GM18519 (cell line): ENCODE data around the gene IL17C.

Source experiments
- ATAC-seq: cut with Tn5 transposase; IDR thresholded peaks from one replicate; pipeline ENCODE4 v1.9.1; 2021; ENCODE audit warnings: mild to moderate bottlenecking, moderate library complexity; ENCODE audit not compliant: unreplicated experiment, low FRiP score

The IL17C gene, protein sequence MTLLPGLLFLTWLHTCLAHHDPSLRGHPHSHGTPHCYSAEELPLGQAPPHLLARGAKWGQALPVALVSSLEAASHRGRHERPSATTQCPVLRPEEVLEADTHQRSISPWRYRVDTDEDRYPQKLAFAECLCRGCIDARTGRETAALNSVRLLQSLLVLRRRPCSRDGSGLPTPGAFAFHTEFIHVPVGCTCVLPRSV

DNA sequence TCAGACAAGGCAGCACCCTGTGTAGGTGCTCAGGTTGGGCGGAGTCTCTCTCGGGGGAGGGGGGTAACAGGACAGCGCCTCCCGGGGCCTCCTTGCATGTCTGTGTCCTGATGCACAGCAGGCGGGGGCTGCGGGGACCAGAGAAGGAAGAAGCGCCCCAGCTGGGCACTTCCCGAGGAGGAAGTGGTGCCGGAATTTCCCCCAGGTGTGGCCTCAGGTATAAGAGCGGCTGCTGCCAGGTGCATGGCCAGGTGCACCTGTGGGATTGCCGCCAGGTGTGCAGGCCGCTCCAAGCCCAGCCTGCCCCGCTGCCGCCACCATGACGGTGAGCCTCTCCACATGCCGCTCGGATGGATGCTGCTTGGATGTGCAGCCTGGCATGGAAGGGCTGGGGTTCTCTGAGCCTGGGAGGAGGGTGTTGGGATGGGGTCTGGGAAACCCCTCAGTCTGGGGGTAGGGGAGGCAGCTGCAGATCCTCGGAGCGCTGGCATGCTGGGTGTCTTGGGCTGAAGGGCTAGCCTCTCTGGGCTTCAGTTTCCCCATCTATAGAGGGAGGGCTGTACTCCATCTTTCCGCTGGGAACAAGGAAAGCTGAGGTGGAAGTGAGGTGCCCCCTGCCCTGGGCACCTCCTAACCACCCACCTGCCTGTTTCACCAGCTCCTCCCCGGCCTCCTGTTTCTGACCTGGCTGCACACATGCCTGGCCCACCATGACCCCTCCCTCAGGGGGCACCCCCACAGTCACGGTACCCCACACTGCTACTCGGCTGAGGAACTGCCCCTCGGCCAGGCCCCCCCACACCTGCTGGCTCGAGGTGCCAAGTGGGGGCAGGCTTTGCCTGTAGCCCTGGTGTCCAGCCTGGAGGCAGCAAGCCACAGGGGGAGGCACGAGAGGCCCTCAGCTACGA lies at the start of gene IL17C:
Gene IL17C (plus strand): TSS at position 250 of the 908 bp plus-strand sequence. CDS start 70 bp downstream, at position 320.
- no peak for ATAC-seq

DNA sequence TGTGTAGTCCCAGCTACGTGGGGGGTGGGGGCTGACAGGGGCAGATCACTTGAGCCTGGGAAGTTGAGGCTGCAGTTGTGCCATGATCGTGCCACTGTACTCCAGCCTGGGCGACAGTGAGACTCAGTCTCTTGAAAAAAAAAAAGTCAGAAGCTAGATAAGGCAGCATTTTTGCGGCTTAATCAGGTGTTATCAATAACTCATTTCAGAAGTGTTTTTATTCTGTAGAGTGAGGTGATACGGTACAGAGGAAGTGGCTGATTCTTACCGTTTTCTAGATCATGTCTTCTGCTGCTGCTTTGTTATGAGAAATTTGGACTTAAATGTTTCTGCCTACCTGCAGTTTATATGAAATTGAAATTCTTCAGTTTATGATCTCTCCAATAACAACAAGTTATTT lies 49.6 kb upstream of the IL17C start:
- no peak for ATAC-seq

DNA sequence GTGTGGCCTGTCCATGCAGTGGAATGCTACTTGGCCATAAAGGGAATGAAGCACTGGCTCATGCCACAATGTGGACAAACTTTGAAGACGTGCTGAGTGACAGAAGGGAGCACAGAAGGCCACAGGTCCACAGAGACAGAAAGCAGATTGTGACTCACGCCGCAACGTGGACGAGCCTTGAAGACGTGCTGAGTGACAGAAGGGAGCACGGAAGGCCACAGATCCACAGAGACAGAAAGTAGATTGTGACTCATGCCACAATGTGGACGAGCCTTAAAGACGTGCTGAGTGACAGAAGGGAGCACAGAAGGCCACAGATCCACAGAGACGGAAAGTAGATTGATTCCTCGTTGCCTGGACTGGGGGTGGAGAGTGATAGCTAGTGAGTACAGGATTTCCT lies 48.9 kb upstream of the IL17C start:
- ATAC-seq, result no peak

DNA sequence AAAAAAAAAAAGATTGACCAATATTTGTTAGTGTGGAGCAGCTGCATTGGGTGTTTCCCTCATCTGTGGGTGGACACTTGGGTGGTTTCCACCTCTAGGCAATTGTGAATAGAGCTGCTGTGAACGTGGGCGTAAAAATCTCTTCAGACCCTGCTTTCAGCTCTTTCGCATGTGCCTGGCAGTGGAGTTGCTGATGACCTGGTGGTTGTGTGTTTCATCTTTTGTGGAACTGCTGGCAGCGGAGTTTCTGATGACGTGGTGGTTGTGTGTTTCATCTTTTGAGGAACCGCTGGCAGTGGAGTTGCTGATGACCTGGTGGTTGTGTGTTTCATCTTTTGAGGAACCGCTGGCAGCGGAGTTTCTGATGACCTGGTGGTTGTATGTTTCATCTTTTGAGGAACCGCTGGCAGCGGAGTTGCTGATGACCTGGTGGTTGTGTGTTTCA lies 46.8 kb upstream of the IL17C start:
- no peak for ATAC-seq

DNA sequence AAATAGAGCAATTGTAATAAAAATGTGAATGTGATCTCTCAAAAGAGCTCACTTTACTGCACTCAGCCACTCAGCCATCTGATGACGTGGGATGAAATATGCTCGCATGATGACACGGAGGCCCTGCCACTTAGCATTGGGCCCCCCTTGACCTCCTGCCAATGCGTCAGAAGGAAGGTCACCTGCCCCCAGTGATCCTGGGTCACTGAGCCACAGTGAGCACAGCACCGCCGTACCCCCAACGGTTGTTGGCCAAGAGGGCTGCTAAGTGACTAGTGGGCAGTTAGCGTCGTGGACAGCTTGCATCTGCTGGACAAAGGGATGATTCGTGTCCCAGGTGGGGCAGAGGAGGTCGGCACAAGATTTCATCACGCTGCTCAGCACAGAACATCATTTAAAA lies 45.3 kb upstream of the IL17C start:
- no peak for ATAC-seq

DNA sequence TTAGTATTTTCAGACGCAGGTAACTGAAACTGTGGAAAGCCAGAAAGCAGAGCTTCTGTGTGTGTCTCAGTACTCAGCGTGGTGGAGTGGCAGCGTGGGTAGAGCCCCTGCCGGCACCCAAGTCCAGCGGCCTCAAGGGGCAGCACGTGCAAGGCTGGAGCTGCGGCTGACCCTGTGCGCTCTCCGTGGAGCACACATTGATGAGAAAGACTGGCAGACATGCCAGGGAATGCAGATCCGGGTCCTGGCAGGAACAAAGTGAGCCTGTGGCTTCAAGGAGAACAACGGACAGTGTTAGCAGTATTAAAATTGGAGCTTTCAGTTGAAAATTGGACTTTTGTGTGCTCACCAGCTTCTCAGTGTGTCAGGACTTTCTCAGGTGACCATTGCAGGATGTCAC lies 44.9 kb upstream of the IL17C start:
- no peak for ATAC-seq

DNA sequence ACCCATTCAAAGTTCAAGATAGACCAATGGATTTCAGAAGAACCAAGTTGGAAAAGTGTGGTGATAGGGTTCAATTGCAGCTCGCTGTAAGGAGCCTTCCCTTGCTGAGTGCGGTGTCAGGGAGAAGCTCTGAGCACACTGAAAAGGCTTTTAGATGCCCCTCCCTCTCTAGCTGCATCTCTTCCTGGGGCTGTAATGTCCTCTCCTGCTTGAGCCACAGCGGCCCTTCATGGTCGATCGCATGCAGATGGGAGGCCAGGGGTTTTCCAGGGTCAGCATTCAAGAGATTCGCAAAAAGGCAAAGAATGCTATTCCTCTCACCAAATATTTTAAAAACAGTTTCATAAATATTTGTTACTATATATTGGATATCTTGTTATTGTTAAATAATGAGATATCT lies 44.5 kb upstream of the IL17C start:
- no peak for ATAC-seq

DNA sequence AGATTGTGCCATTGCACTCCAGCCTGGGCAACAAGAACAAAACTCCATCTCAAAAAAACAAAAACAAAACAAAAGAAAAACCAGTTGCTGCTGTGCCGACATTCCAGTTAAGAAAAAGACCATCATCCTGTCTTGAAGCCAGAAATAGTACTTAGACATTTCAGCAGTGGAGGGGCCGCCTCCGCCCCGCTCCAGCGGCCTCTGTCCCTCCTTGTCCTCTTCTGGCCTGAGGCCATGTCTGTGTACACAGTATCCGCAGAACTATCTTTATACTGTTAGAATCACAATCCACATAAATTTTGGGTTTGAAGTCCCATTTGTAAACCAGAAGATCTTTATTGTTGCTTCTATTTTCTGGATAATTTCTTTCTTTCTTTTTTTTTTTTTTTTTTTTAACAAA lies 43.3 kb upstream of the IL17C start:
- ATAC-seq, result no peak

DNA sequence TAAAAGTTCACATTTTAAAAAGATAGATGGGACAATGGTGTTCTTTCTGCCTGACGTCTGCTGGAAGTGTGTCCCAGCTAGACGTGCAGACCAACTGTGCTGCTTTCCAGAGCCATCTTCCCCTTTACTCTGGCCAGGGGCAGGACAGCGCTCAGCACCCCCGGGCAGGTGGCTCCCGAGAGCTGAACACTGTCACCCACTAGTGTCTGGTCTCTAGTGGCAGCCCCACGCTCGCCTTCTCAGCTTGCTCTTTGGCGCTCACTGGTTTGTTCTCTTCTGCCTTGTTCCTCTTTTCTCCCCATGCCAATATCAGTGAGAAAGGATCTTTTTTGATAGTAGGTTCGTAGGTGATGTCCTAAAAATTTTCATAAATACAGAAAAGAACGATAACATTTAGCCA lies 42.5 kb upstream of the IL17C start:
- ATAC-seq, result no peak

DNA sequence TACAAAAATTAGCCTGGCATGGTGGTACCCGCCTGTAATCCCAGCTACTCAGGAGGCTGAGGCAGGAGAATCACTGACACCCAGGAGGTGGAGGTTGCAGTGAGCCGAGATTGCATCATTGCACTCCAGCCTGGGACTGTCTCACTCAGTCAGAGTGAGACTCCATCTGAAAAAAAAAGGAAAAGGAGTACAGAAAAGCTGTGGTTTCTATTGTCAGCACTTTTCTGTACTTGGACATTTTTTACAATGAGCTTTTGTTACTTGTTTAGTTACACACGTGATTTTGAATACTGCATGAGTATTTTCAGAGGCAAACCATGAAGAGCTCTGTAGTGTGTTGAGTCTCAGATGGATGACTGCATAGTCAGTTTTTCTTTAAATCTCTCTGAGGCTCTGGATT lies 41.9 kb upstream of the IL17C start:
- ATAC-seq, result no peak

DNA sequence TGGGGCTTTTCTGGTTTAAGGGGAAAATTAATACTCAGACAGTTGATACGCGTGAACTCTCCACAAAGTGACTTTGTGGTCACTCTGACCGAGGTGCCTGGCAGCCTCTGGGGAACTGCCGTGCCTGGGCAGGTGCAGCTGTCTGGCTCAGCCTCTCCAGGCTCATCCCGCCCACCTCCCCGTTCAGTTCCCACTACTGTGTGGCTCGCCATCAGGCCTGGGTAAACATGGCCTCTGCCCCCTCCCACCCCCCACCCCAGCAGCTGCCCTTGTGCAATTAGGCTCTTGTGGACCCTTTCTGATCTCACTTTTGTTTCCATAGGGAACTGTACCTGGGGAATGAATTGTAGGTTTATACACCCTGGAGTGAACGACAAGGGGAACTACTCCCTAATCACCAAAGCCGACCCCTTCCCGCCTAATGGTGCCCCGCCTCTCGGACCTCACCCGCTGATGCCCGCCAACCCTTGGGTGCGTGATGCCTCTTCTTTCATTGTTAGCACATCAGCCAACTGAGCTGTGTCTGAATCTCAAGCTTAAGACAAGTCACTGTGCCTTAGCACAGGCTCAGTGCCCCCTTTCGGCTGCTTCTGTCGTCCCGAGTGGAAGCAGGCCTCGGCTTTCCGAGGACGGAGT lies 40.4 kb upstream of the IL17C start:
- no peak for ATAC-seq

DNA sequence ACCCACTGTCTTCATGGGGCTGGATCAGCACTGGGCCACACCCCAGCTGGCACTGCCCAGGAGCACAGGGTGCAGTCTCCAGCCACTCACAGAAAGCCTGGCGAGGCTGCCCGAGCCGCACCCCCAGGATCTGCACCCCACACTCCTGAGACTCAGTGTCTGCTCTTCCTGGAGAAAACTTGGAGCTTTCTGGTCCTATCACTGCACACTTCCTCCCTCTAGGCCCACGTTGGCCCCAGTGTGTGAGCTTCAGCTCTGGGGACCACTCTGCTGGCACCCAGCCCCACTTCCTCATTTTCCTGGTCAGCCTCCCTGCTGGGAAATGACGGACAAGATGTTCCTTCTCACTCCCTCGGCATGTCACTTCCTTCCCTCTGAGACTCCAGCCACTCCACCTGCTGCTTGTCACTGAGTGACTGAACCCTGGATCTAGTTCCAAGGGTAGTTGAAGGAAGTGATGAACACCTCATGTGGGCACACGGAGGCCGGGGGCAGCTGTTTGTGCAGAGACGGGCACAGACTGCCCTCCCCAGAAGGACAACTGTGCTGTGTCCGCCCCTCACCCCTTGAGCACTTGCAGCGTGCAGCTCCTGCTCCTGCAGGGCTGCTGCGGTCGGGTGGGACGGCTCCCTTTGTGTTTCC lies 39.2 kb upstream of the IL17C start:
- ATAC-seq, result no peak

DNA sequence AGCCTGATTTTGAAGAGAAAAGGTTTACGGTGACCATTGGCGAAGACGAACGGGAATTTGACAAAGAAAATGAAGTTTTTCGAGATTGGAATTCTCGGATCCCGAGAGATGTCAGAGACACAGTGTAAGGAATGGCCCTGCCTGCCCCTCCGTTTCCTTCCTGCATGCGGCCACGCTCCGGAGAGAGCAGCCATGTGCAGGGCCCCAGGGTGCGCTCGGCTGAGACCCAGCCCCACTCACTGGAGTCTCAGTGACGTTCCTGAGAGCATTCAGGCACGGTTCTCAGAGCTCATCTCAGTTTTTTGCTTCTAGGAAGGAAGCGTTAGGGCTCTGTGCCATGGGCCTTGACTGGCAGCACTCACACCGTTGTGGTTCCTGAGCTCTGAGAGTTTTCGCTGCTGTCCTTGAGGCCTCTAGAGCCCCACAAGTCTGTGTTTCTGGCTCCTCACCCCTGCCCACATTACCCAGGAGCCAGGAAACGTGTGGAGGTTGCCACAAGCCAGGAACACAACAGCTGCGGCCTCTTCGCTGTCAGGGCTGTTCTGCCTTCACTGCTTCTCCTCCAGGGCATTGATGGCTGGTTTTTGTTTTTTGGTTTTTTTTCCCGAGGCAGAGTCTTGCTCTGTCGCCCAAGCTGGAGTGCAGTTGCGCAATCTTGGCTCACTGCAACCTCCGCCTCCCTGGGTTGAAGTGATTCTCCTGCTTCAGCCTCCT lies 38.4 kb upstream of the IL17C start:
- no peak for ATAC-seq

DNA sequence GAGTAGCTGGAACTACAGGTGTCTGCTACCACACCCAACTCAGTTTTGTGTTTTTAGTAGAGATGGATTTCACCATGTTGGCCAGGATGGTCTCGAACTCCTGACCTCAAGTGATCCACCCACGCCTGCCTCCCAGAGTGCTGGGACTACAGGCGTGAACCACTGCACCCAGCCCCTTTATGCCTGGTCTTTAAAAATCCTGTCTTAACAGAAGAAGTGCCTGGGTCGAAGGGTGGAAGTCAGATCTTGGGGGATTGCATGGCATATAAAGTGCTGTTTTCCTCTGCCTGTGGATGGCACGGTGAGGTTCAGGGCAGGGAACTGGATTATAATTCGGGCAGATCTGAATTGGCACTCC lies 37.9 kb upstream of the IL17C start:
- ATAC-seq, result no peak

DNA sequence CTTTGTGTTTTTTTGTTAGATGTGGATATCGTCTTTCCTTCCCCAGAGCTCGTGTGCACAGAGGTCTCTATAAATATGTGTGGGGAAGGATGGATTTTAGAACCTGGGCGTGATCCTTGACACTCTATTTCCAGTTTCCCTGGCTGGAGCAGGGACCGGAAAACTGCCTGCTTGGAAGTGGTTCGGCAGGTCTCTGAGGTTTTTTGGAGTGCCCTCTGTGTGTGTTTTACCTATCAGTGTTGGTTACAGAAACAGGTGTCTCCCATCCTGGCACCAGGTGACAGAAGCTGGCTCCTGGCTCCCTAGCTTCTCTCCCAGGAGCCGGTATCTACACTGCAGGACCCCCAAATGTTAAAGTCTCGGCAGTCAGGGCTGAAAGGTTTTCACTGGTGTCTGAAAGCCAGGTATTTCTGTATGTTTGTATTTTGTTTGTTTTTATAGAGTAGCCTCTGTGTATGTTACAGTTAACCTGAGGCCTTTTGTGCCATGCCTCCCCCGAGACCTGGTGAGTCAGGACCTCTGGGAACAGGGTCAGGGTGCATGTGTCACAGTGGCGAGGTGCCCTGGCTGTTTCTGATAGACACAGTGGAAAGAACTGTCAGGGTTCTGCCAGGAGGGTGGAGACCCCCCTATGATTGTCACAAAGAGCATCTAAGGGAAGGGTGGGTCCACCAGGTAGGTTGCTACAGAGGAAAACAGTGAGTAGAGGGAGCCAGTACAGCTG lies 36.9 kb upstream of the IL17C start:
- no peak for ATAC-seq

DNA sequence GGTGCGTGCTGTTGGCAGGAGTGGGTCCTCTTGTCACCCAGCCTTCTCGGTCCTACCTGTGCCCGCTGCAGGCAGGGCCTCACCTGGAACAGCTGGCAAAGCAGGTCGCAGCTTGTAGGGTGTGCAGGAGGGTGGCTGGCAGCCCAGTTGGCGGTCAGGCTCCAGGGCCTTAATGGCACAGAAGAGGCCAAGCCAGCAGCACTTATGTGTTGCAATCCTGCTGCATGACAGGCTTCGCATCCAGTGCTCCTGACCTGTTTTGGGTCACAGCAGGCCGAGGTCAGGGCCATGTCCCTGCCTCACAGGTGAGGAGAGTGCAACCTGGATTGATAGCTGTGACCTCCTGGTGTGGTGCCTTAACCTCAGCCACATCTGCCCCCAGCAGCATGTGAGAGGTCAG lies 36.3 kb upstream of the IL17C start:
- no peak for ATAC-seq

DNA sequence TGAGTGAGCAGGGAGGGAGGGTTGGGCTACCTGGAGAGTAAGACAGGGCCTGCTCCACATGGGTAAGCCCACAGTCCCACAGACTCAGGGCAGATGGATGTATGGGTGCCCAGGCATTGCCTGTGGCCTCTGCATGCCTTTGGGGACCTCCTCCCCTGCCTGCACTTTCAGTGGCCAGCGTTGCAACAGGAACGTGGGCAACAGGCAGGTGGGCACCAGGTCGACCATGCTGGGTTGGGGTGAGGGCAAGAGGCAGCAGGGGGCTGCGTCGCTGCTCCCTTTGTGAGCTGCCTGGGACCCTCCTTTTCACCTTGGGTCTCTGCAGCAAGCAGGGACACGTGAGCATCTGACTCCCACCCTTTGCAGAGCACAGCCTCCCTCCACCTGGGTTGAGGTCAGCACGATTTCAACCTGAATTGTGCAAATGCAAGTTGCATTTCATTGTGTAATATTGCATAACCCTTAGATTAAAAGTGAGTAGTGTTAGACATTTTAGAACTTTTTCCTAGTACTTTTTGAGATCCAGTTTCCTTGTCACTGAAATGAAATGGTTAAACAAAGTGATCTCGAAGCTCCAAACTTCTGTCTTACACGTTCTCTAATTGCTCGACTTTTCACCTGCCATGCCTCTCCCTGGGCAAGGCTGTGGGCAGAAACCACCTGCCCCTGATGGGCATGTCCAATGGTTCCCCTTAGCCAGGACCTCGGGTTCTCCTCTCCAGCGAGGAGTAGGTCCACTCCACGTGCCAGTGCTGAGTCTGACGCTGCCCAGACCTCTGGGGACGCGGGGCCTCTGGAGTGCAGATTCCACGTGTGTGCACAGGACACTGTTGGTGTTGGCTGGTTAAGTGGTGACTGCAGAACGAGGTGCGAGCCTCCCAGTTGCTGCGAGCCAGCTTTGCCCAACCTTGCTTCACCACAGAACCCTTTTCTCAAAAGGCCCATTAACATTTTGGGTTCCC lies 32.9 kb upstream of the IL17C start:
- no peak for ATAC-seq

DNA sequence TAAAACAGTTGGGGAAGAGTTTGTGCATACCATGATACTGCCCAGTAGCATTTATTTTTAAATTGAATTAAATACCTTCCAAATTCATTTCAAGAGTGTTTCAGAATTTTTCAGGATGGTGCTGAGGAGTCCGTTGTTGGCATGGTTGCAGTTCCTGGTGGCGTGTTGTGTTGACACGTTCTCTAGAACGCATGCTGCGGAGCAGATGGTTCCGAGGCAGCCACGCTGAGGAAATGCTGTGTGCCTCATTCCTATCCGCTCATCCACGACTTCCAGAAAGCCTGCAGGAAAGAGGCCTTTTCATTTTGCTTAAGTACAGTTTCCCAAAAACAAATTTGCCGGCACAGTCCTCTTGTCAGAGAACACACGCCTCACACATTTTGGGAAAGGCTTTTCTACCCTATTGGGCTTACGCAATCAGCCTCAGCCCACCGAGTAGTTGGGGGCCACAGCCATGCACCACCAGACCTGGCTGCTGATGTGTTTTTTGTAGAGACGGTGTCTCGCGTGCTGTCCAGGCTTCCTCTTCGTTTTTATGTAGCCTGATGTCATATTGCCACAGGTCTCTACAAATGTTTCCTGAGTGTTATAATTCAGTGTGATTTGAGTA lies 32.1 kb upstream of the IL17C start:
- ATAC-seq, result no peak
